Kidney (tissue), 14 donors: ENCODE measurements around the gene RDM1. TPM values are rescaled to one million over a fixed set of nuclear protein-coding genes. Genes with fewer than 3 reads are reported as not detected.

ENCODE experiments used
- DNase-seq, 5 donors: peaks; one replicate each; pipeline ENCODE4 v3.0.0-alpha.2; 2013 to 2020
- FAIRE-seq: peaks from 2 replicates; lab custom pipeline; 2012; peaks lifted over from hg19 to GRCh38; lab: Jason Lieb, UNC
- H3K27ac ChIP-seq, 2 donors: one replicate each; pipeline ENCODE4 v1.7.0; 2013; ENCODE audit warnings: low read depth in 2 of 2, low read length in 2 of 2, inconsistent platforms in 1 of 2
- H3K27me3 ChIP-seq: one replicate; pipeline ENCODE4 v1.7.1; 2013; ENCODE audit warnings: low read length, inconsistent platforms; ENCODE audit not compliant: control insufficient read depth, insufficient read depth
- H3K36me3 ChIP-seq, 3 donors: one replicate each; pipeline versions ENCODE4 v1.7.0 to v1.7.1; 2013; ENCODE audit warnings: low read length in 3 of 3, control low read depth in 1 of 3, inconsistent platforms in 1 of 3; ENCODE audit not compliant: insufficient read depth in 3 of 3, control insufficient read depth in 2 of 3
- H3K4me1 ChIP-seq, 3 donors: one replicate each; pipeline versions ENCODE4 v1.7.0 to v1.7.1; 2013; ENCODE audit warnings: low read length in 3 of 3, inconsistent platforms in 1 of 3, low read depth in 1 of 3; ENCODE audit not compliant: control insufficient read depth in 2 of 3, insufficient read depth in 2 of 3
- H3K4me3 ChIP-seq, 3 donors: one replicate each; pipeline versions ENCODE4 v1.7.0 to v1.8.1; 2013; ENCODE audit warnings: low read length in 3 of 3, control low read depth in 1 of 3, inconsistent platforms in 1 of 3
- H3K9ac ChIP-seq, 3 donors: one replicate each; pipeline versions ENCODE4 v1.7.0 to v1.7.1; 2013; ENCODE audit warnings: low read length in 3 of 3, control low read depth in 1 of 3, inconsistent platforms in 1 of 3
- H3K9me3 ChIP-seq, 3 donors: one replicate each; pipeline versions ENCODE4 v1.7.0 to v1.7.1; 2013; ENCODE audit warnings: low read length in 3 of 3, control low read depth in 1 of 3, inconsistent platforms in 1 of 3; ENCODE audit not compliant: control insufficient read depth in 2 of 3, insufficient read depth in 1 of 3
- intact Hi-C: fragments of 100-400 bp; cut with DNase I; formaldehyde crosslinking; loops from one replicate; pipeline ENCODE4 v1.11.1; 2022
- polyA plus RNA-seq: library from polyadenylated mRNA; stranded (reverse); fragments of 350-450 nt; fragmentation: Illumina TruSeq; extraction: RNeasy Lipid Tissue Mini Kit (QIAGEN cat#74804); gene quantifications from one replicate; pipeline ENCODE4 v1.2.3, GENCODE V29; 2014; ENCODE audit warnings: low read depth, low replicate concordance; ENCODE audit not compliant: insufficient read depth
- total RNA-seq: library from RNA; stranded (reverse); fragmentation: NEBNext Ultra II Directional; extraction: Animal tissue kit (Norgen Biotek cat#: 25700); gene quantifications from one replicate; pipeline ENCODE4 v1.2.1, GENCODE V29; 2021
- TF ChIP-seq, protein P1 (sequence below): IDR thresholded peaks from 3 replicates; pipeline ENCODE4 v1.5.1; 2012; ENCODE audit warnings: mild to moderate bottlenecking, moderate library complexity, borderline replicate concordance; ENCODE audit not compliant: insufficient read depth; ENCODE audit errors: extremely low read depth
- donor health status: control.
- donor health status: control.
- donor health status: control.
- donor health status: control.
- donor health status: control.
- donor health status: DM: yes; HTN: yes; CAD: no.
- donor health status: Normal renal cell carcinoma (clear cell type).

The RDM1 gene
- total and polyA plus RNA-seq, 2 donors from 2014 or later = 0.56 TPM; not detected in 1

DNA sequence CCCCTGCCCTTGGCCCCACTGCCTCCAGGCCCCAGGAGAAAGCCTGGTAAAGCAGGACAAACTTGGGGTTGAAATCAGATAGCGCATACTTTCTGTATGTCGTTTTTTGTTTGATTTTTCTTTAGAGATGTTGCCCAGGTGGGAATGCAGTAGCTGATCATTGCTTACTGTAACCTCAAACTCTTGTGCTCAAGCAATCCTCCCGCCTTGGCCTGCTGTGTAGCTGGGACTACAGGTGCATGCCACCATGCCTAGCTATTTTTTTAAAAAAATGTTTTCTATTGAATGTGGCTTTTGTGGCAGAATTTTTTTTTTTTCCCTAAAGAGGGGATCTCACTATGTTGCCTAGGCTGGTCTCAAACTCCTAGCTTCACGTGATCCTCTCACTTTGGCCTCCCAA, 39.3 kb downstream of the RDM1 start:
- TF ChIP-seq, protein P1, sequence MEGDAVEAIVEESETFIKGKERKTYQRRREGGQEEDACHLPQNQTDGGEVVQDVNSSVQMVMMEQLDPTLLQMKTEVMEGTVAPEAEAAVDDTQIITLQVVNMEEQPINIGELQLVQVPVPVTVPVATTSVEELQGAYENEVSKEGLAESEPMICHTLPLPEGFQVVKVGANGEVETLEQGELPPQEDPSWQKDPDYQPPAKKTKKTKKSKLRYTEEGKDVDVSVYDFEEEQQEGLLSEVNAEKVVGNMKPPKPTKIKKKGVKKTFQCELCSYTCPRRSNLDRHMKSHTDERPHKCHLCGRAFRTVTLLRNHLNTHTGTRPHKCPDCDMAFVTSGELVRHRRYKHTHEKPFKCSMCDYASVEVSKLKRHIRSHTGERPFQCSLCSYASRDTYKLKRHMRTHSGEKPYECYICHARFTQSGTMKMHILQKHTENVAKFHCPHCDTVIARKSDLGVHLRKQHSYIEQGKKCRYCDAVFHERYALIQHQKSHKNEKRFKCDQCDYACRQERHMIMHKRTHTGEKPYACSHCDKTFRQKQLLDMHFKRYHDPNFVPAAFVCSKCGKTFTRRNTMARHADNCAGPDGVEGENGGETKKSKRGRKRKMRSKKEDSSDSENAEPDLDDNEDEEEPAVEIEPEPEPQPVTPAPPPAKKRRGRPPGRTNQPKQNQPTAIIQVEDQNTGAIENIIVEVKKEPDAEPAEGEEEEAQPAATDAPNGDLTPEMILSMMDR = no peak
- intact Hi-C loops = no loop called here
- DNase-seq (no peak), FAIRE-seq (no peak)
- H3K9ac ChIP-seq = no peak overlapping the region
- H3K9me3 ChIP-seq = no peaks in the 10 kb centered on the region
- H3K27ac ChIP-seq = no peak overlapping the region
- no peaks in the 10 kb centered on the region for H3K36me3 ChIP-seq
- H3K27me3 ChIP-seq = no peaks in the 10 kb centered on the region
- H3K4me3 ChIP-seq = no peak overlapping the region
- peaks cover 0 to 4% (median 3%) of the 10 kb centered on the region in 3 donors for H3K4me1 ChIP-seq

- no peaks in the 10 kb centered on the region for H3K27me3 ChIP-seq
- H3K4me1 ChIP-seq = peaks cover 0 to 4% (median 3%) of the 10 kb centered on the region in 3 donors
- intact Hi-C loops = no loop called here
- no peak for FAIRE-seq
- H3K9me3 ChIP-seq = no peaks in the 10 kb centered on the region
- peak in 1 of 5 donors; percentile 21 for DNase-seq
- no peak overlapping the region for H3K9ac ChIP-seq
- H3K36me3 ChIP-seq = no peaks in the 10 kb centered on the region
- no peak overlapping the region for H3K27ac ChIP-seq
- TF ChIP-seq, protein P1 = no peak
- H3K4me3 ChIP-seq = no peak overlapping the region
These were observed 39.8 kb downstream of the RDM1 start for GRCh38 chr17:35890774-35891155.

DNA sequence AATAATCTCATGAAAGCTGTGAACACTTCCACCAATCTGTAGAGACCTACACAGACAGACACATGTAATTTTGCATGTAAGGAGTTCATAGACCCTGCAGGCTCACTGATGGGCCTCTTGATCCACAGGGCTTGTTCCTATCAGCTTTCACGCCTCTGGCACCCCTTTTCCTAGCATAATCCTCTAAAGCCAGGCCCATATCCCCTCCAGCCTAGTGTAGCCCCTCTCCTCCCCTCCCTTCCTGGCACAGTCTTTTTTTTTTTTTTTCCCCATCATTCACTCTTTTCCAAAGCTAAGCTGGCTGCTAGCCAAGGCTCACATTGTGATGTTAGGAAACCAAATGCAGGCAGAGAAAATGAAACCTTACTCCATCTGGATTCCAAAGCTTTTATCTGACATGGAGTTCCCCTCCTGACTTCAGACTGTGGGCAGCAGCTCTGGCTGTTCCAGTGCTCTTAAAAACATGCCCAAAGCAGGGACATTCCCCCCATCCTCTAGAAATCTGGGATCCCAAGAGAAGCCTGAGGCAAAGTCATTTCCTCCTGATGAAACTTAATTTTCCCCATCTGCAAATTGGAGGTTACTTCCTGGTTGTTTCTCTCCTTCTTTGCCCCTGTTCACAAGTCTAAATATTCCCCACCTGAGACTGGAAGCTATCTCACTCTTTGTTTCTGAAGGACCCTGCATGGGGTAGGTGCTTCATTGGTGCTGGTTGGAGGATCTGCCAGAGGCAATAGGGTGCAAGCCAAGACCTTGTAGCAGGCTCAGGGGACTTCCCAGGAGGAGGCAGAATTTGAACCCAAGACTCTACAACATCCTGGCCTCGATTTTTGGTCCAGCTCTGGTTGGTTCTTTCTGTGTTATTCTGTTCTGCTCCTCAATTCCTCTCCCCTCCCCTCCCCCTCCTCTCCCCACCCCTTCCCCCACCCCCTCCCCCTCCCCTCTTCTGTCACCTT, 40.5 kb downstream of the RDM1 start:
- Histone ChIP-seq H3K4me1 (peaks cover 0 to 4% (median 3%) of the 10 kb centered on the region in 3 donors), H3K4me3 (no peak overlapping the region), H3K9me3 (no peaks in the 10 kb centered on the region), H3K27ac (no peak overlapping the region), H3K9ac (no peak overlapping the region), H3K36me3 (no peaks in the 10 kb centered on the region), H3K27me3 (no peaks in the 10 kb centered on the region)
- intact Hi-C loops = no loop called here
- FAIRE-seq (no peak), DNase-seq (peak in 3 of 5 donors; percentile 58 to 94 (median 80))
- TF ChIP-seq, protein P1 = no peak
